GM12878 (cell line): ENCODE measurements around the gene ZNF763.
"Not testable (repeated sequence)": the region's sequence is repeated elsewhere in the genome, so short reads cannot be mapped to it uniquely, and the experiment has no call there.

ENCODE experiments used
- CHD2 ChIP-seq: IDR thresholded peaks from 2 replicates; pipeline ENCODE4 v1.6.1; 2011; ENCODE audit warnings: low read depth, low read length, improper control_type of control experiment, borderline replicate concordance
- CTCF ChIP-seq, 3 experiments: IDR thresholded peaks in 2 of 3; conservative IDR thresholded peaks in 1 of 3; 2 replicates each; pipeline ENCODE4 v1.5.1; 2011; ENCODE audit warnings: low read depth in 3 of 3, low read length in 3 of 3, mild to moderate bottlenecking in 3 of 3, control low read depth in 2 of 3, moderate library complexity in 2 of 3, inconsistent platforms in 1 of 3, mixed read lengths in 1 of 3; ENCODE audit not compliant: control insufficient read depth in 2 of 3, insufficient read depth in 1 of 3; ENCODE audit errors: extremely low read depth in 1 of 3
- MAX ChIP-seq: IDR thresholded peaks from 2 replicates; pipeline ENCODE4 v1.6.1; 2012; ENCODE audit warnings: low read depth, low read length, improper control_type of control experiment

- not testable (repeated sequence) for TF ChIP-seq CTCF (IDR thresholded peaks at IDR 0.05 in 2 of 3, conservative IDR thresholded peaks at IDR 0.05 in 1 of 3; ENCODE audit: control insufficient read depth in 2 of 3, extremely low read depth in 1 of 3, insufficient read depth in 1 of 3, low read depth in 3 of 3, low read length in 3 of 3); CHD2; MAX
Measured at GRCh38 chr19:11991921-11992320, 27.1 kb downstream of the ZNF763 start.
